HG03135 (cell line): ENCODE results near the gene MLLT1.

ENCODE experiments used
- ATAC-seq: cut with Tn5 transposase; IDR thresholded peaks from one replicate; pipeline ENCODE4 v1.9.1; 2021; ENCODE audit warnings: mild to moderate bottlenecking, moderate library complexity; ENCODE audit not compliant: unreplicated experiment

Gene MLLT1

DNA sequence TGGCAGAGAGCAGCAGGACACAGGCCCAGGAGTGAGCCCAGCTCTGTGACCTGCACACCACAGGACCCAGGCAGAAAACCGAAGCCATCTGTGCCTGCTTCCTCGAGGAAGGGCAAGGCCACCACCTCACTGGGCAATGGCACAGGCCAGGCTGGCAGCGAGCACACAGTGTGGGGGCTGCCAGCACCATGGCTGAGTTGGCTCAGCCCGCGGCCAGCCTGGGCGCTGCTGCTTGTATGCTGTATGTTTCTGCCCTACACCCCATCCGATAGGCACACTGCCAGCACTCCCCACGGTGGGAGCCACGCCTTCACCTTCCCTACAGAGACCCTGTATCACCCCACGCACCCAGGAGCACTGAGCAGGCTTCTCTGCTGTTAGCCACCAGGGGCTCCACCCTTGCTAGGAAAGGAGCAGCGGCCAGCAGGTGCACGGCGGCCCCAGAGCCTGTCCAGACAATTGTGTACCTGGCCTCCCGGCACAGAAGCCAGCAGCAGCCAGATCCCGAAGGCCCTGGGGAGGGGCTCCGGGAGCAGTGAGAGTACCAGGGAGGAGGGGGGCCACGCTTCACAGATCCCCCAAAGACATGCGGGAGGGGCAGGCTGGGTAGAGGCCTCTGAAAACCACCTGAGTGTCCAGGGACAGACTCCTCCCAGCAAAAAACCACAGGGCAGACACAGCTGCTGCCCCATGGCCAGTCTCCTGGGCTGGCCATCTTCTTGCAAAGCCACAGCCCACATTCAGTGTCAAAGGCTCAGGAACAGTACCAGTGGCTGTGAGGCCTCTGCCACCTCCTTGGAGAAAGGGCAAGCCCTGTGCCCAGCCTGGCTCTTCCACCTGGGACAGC is 56.1 kb downstream of the MLLT1 start:
- no peak for ATAC-seq

DNA sequence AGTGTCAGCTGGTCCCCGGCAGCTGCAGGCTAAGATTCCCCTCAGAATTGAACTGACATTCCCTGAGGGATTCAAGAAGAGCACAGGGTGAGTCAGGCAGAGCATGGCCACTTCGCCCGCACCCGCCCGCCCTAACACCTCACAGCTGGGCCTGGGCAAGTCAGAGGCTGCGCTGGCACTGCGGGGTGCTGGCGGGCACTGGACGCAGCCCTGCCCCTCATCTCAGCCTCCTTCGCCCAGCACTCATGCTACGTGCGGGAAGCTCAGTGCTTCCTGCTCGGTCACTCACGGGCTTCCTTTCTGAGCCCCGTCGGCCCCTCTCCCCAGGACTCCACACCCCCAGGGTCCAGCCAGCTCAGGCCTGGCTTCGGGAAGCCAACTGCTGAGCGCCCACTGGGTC is 56.9 kb downstream of the MLLT1 start:
- ATAC-seq: no peak

- ATAC-seq: no peak
Measured at GRCh38 chr19:6221878-6222746, 57.7 kb downstream of the MLLT1 start.

DNA sequence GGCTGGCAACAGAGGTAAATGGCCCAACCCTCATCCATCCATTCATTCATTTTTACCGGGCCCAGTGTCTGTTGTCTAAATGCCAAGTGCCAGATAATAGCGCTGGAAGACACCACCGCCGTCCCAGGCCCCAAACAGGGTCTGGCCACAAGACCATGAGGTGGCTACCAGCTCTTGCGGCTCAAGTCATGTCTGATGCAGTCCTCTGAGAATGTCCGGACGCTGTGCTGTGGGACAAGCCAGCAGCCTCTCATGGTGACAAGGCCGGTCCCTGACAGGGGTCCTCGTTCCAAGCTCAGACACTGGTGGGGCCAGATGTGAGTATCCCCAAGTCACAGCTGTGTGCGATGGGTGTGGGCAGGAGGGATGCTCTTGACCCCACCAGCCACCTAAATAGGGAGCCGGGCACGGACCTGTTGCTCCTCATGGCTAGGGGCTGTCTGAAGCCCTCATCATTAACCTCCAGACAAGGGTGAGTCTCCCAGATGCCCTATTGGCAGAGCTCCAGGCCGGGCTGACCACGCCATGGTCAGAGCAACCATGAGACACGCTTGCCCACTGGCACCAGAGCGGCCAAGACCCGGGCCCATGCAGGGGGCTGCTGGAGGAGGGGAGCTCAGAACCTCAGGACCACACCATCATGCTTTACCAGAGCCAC is 58.4 kb downstream of the MLLT1 start:
- no peak for ATAC-seq

DNA sequence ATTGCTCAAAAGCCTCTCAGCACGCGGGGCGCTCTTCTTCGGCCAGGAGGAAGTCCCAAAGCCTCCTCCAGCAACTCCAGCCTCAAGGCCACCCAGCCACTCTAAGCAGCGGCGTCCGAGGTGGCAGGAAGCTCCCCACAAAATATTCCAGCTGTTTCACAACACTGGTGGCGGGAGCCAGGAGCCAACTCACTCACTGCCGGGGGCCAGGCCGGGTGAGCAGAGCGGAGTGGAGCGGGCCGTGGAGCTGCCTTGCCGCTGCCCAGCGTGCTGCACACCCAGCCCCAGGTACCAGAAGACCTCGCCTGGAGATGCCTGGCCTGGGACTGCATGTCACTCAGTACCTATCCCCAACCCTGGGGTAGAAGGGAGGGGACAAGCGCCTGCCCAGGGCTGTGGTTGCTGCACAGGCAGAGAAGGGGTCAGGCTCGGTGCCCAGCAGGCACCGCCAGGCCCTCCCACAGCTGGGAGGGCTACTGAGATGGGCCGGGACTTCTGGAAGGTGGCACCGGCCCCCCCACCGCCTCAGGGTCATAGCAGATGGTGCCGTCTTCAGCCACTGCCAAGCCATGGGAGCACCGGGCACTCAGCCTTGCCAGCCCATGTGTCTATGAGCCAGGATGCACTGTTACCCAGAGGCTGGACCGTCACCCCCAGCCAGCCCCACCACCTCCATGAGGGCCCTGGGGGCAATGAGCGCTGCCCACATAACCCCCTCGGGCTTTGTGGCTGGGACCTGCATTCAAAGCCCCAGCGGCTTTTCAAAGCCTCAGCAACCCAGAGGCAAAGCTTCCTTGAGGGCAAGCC is 59.2 kb downstream of the MLLT1 start:
- no peak for ATAC-seq

DNA sequence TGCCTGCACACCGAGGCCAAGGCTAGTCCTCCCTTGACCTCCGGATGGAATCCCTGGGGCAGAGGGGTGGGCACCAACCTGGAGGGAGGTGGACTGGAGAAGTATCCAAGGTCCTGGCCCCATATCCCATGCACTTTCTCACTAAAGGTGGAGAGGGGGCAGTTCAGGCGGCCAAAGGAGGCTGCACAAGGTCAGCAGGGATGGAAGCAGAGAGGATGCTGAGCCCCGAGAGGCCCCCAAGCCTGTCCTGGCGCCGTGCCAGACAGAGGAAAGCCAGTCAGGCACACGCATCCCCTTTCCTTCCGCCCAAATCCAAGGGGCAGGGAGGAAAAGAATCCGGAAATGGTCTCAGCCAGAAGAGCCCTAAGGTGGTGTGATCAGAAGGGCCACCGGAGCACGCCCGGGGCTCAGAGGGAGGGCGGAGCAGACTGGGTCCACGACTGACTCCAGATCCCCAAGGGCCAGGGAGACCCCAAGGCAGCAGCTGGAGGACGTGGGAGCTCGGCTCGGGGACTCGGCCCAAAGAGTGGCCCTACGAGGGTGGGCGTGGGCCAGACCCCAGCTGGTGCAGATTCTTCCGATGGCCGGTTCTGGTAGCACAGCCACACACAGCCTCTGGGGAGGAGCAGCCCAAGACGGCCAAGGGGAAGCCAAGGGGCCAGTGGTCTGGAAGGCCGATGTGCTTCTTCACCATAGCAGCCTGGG is 60.0 kb downstream of the MLLT1 start:
- ATAC-seq: no peak

GRCh38 chr19:6219147-6219525 is 60.6 kb downstream of the MLLT1 start:
- no peak for ATAC-seq

DNA sequence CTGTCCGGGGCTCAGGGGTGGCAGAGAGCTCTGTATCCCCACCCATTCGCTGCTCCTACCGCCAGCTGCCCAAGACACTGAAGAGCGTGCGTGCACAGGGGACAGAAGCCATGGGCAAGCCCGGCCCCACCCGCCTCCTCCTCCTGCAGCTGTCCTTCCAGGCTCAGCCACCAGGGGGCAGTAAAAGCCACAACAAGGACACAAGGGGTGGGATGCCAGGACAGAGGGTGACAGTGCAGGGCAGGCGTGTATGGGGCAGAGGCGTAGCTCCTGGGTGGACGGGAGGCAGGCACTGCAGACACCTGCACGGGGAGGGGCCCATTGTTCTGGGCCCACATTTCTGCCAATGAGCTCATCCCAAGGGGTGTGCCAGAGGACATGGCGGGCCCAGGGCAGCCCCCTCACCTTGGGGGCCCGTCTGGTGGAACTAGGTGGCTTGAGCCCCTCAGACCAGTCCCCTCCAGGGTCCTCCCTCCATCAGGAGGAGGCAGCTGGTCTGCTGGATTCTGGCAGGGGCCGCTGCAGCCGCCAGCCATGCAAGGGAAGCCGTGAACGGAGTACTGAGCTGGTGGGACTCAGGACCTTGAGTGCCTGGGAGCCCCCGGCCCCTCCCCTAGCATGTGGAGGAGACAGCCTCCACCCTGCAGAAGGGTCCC is 61.2 kb downstream of the MLLT1 start:
- peak; percentile 49 for ATAC-seq

DNA sequence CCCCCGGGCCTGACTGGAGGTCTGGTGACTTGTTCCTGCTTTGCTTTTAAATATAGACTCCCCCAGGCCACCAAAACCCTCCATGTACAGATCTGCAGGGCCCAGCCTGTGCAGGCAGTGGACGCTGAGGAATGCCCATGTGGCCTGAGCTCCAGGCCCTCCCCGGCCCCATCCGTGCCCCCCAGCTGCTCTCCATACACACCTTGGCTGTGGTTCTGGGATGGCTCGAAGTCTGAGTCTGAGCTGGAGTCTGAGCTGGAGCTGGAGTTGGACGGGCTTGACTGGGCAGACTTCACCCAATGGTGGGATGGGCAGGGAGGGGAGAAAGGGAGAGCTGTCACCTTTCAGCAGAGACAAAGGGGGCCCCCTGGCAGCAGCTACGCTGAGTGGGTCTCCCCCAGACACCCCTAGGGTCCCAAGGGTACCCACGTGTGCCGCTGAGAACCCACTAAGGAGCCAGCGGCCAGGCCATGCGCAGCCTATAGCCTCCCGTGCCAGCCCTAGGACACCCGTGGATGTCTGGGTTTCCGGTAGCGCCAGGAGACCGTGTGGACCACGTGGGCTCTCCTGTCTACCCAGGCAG is 61.9 kb downstream of the MLLT1 start:
- no peak for ATAC-seq

DNA sequence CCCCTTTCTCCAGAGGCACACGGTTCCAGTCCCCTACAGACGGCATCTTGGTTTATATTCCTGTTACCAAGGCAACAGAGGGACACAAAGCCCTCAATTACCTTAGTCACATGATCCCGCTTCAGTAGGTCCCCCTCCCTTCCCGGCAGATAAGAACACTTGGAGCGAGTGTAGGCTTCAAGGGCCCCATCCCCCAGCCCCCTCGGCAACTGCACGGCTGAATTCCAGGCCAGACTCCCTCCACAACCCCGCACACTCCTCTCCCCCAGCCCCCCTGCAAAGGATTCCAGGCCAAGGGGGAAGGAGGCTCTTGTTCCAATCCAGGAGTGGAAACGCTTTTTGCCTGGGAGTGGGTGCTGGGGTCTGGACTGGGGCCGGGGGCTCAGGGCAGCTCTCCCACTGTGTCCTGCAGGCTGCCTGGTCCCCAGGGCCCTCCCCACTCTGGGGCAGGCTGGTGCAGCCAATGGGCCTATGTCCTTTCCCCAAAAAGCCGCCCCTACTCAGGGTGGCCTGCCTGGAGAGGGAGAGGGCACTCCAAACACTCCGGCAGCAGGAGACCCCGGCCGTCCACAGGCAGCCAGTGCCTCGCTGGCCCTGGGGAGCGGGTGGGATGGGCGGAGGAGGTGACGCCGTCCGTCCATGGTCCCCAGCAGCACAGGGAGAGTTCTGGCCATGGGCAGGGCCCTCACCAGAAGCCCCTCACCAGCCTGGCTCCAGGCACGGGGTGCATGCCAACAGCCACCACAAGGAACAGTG is 62.6 kb downstream of the MLLT1 start:
- ATAC-seq: no peak

DNA sequence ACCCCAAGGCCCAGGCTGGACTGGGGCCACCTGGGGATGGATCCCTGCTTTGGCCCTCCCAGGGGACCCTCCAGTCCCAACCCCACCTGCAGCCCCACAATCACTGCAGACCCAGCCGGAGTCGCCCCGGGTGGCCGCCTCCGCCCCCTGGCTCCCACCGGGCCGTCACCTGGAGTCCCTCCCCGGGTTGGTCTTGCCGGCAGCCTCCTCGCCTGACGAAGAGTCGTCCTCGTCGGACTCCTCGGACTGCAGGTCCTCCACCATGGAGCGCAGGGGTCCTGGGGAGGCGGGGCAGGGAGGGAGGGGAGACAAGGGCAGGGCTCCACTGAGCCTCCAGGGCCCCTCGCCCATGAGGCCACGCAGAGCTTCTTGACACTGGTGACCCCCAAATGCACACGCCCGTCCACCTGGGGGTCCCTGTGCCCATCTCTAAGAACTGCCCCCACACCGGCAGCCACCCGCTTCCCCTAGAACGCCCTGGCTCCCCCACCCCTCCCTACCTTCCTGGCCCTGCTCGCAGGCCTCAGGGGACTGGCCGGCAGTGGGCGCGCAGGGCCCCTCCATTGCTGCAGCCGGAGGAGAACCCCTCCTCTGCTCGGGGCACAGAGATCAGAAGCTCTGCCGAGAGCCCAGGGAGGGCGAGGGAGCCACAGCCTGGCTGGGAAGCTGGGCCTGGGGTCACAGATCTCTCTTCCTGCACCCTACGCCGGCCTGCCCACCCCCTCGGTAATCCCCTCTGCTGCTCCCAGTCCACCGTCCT is 63.4 kb downstream of the MLLT1 start:
- ATAC-seq: no peak

- ATAC-seq: no peak
Measured at GRCh38 chr19:6215701-6216235, 64.0 kb downstream of the MLLT1 start.

GRCh38 chr19:6214881-6215541 is 64.8 kb downstream of the MLLT1 start:
- no peak for ATAC-seq

GRCh38 chr19:6213696-6214641 is 65.8 kb downstream of the MLLT1 start:
- ATAC-seq: no peak

DNA sequence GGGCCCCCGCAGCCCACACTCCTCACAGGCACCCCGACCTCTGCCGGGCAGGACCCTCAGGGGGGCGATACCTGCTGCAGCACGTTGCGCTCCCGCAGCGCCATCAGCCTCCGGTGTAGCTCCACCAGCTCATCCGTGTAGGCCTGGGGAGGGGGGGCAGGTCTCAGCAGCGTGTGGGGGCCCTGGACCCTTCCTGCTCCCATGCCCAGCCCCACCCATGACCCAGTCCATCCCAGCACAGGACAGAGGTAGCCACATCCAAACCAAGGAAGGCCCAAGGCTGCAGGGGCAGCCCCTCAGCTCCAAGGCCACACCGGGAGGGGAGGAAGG is 66.5 kb downstream of the MLLT1 start:
- ATAC-seq: no peak
